Anterior cingulate cortex (tissue), 58 donors: ENCODE data around the gene CEP170B.
"Not testable (repeated sequence)": the region's sequence is repeated elsewhere in the genome, so short reads cannot be mapped to it uniquely, and the experiment has no call there.

Experiments
- DNase-seq, 58 donors: peaks; one replicate each; lab custom pipeline; 2025; lab: John Stamatoyannopoulos, UW

CEP170B gene

DNA sequence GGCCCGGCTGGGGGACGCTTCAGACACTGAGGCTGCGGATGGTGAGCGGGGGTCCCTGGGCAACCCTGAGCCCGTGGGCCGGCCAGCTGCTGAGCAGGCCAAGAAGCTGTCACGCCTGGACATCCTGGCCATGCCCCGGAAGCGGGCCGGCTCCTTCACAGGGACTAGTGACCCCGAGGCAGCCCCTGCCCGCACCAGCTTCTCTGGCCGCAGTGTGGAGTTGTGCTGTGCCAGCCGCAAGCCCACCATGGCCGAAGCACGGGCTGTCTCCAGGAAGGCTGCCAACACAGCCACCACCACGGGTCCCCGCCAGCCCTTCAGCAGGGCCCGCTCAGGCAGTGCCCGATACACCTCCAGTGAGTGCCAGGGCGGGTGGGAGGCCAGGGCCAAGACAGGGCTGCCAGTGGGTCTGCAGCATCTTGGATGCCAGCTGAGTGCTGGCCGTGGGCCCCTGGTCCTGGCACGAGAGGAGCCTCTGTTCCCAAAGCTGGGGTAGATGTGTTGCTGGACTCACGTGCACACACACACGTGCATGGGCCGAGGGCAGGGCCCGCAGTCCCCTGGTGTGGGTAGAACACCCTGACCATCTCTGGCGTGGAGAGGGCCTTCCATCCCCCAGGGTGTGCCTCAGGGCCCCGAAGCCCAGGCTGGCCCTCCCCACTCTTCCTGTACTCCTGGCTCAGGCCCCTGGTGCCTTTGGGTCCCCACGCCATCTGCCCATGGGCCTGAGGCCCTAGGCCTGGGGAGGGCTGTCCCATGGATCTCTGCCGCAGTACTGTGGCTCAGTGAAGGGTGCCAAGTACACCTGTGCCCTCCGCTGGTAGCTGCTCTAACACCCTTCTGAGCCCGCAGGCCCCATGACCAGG lies 22.8 kb downstream of the CEP170B start:
- no peak for DNase-seq

DNA sequence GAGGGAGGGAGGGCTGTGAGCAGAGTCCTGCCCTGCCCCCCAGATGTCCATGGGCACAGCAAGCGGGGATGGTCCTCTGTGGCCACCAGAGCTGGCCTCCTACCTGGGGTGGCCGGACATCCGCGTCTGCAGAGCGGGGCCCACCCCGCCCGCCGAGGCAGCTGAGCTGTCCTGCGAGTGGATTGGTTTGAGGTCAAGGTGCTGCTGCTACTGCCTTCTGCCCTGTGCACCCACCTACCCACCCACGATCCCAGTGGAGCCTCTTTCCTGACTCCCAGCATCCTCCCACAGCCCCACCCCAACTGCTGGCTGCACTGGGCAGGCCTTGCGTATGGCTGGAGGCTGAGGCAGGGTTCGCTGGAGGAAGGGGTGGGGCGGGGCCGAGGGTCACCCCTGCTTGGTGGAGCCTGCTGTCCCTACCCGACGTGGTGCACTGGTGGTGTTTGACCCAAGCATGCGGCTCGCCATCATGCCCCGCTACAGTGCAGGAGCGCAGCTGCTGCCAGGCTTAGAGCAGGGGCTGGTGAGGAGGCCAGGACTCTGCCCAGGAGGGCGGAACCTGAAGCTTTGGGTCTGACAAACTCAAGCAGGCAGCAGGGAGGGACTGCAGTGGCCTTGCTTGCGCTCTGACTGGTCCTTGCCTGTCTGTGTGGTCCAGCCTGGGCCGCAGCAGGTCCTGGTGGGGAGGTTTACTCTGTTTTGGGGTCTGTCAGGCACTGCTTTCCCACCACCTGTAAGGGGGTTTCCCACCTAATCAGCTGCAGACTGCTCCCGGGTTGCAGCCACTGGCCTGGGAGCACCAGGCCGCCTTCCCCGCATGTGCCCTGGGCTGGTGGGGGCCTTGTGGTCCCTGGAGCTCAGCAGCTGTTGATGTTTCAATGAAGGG lies 23.7 kb downstream of the CEP170B start:
- DNase-seq, result no peak

DNA sequence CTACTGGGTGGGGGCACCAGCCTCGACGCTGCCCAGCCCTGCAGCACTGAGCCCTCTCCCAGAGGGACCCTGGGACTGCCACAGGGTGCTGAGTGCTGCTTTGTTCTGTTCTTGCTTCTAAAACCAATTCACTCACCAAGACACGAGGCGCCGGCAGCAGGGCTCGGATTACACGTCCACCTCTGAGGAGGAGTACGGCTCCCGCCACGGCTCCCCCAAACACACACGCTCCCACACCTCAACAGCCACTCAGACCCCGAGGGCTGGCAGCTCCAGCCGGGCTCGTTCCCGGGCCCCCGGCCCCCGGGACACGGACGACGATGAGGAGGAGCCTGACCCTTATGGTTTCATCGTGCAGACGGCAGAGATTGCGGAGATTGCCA lies 24.3 kb downstream of the CEP170B start:
- DNase-seq, result no peak

DNA sequence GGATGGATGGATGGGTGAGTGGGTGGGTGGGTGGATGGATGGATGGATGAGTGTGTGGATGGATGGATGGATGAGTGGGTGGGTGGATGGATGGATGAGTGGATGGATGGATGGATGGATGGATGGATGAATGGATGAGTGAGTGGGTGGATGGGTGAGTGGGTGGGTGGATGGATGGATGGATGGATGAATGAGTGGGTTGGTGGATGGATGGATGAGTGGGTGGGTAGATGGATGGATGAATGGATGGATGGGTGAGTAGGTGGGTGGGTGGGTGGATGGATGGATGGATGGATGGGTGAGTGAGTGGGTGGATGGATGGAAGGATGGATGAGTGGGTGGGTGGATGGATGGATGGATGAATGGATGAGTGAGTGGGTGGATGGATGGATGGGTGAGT lies 25.2 kb downstream of the CEP170B start:
- DNase-seq, result not testable (repeated sequence)

DNA sequence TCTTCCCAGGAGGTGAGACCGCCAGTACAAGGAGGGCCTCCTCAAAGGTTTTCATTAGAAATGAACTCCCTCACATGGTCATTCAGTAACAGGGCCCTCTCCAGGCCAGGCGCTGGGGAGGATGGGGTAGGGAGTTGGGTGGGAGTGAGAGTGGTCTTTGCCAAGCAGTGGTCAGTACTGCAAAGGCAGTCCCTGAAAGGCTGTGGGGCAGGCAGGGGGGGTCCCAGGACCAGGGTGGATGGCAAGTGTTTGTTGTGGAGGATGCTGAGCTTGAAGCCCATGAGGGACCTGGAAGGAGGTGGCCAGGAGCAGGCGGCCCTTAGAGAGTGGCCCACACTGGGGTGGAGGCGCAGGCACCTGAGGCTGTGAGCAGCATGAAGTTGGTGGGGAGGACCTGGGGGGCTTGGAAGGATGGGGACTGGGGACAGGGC lies 26.1 kb downstream of the CEP170B start:
- no peak for DNase-seq

DNA sequence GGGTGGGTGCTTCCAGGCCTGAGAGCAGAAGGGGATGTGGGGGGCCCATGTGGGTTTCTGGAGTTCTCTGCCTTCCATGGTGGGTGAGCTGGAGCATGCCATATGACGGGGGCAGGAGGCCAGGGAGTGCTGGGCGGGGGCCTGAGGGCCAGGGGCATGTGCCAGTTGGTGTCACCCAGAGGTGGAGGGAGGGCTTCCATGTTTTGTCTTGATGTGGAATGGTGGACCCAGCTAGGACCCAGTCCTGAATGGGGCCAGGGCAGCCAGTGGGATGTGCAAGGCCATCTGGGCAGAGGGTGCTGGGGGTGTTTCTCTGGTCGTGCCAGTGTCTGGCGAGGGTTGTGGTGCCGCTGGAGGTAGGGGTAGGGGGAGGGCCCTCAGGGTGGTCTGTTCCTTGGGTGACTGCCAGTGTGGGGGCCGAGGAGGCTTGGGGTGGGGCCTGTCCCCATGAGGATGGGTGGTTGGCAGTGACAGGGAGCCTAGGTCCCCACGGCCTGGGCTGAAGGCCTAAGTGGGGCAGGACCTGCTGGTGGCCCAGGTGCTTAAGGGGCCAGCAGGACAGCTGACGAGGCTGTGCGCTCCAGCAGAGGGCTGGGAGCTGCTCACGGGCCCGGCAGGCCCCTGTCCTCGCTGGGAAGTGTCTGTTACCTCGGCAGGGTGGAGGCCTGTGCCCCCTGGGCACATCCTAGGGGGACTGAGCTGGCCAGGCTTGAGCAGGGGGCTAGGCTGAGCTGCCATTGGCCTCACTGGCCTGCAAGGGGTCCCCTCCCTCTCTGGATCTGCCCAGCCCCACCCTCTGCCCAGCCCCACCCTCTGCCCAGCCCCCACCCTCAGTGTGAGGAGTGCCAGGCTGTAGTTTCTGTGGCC lies 26.8 kb downstream of the CEP170B start:
- no peak for DNase-seq

DNA sequence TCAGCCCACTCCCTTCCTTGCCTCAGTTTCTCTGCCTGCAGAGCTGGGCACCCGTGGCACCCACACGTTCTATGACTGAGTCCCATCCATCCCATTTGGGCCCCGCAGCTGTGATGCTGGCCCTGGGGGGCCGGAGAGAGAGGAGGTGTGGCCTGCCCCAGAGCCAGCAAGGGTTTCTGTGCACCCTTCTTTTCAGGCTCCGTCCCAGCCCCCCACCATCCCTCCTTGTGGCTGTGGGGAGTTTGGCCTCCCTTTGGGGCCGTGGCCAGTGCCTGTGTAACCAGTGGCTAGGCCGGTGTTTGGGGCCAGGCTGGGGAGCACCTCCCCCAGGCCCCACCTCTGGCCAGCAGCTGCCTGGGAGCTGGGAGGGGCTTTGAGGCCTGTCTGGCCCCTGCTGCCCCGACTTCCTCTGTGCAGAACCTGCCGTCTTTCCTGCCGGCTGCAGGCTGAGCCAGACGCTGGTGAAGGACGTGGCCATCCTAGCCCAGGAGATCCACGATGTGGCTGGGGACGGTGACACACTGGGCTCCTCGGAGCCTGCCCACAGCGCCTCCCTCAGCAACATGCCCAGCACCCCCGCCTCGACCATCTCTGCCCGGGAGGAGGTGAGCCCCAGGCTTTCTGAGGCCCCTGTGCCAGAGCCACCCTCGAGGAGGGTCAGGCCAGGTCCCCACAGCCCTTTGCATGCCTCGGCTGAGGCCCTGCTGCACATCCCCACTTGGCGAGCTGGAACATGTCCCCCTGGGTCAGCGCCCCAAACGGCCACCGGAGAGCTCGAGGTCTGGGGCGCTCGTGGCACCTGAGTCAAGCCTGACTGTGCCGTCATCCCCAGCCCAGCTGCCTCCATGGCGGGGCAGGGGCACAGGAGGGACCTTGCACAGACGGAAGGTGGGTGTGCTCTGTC lies 27.7 kb downstream of the CEP170B start:
- DNase-seq, result no peak

DNA sequence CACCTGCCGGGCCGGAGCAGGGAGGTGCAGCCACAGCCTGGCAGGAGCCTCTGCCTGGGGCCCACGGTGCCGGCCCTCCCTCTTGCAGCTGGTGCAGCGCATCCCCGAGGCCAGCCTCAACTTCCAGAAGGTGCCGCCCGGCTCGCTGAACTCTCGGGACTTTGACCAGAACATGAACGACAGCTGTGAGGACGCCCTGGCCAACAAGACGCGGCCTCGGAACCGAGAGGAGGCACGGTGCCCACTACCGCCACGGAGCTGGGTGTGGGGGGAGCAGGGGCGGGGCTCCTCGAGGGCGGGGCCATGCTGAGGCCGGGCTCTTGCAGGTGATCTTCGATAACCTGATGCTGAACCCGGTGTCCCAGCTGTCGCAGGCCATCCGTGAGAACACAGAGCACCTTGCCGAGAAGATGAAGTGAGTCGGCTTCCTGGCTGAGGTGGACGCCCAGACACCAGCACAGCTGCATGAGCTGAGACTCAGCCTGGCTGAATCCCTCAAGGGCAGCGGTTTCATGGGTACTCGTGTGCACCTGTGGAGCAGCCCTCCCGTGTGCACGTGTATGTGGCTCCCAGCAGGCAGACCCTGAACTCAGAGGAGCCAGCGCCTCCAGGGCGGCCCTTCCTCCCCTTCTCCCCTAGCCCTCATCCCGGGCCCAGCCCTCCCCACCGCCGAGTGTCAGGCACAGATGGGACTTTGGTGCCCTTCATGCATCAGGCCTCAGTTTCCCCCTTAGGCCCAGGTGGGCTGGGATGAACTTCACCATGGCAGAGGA lies 28.6 kb downstream of the CEP170B start:
- DNase-seq, result no peak

DNA sequence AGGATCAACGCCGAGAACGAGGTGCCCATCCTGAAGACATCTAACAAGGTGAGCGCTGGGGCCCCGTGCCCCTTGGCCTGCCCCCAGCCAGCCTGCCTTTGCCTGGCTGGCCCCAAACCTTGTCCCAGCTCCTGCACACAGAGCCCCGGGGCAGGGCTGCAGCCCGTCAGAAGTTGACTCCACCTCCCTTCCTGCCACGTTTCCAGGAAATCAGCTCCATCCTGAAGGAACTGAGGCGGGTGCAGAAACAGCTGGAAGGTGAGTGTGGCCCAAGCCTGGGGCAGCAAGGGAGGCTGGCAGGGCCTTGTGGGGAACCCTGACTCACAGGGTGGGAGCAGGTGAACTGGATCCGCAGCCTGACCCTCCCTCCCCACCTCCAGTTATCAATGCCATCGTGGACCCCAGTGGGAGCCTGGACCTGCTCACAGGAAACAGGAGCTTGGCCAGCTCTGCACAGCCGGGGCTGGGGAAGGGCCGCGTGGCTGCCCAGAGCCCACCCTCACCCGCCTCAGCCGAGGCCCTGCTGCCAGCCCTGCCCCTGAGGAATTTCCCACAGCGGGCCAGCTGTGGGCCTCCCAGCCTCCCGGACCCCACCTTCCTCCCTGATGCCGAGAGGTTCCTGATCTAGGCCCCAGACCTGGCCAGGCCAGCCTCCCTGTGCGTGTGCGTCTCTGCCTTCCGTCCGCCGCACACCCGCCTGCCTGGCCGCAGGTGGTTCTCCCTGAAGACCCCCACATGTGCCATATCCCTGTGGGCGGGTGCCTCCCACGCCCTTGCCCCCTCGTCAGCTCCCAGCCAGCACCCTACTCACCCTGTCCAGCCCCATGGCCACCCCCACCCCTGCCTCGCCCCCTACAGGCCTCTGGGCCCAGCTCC lies 29.5 kb downstream of the CEP170B start:
- no peak for DNase-seq

DNA sequence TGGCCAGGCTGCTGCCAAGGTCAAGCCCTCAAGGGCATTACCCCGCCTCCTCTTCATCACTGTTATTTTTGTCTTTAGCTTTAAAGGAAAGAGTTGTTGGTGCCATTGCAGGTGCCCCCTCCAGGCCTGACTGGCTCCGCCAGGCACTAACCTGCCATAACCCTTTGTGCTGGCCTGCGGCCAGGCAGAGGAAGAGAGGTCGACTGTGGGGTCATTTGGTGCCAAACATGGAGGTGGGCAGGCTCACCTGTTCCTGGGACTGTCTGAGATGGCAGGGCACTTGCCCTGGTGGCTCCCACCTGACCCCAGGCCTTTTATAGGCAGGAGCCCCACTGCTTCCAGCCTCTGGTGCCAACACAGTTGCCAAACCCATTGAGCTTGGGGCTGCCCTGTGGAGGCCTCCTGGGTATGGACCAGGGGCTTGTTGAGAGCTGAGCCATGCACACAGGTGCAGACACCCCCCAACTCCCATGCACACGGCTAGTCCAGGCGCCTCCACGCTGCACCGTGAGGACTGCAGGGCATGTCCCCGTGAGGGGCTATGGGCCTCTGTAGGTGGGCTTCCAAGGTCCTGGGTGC lies 30.2 kb downstream of the CEP170B start:
- DNase-seq, result no peak

DNA sequence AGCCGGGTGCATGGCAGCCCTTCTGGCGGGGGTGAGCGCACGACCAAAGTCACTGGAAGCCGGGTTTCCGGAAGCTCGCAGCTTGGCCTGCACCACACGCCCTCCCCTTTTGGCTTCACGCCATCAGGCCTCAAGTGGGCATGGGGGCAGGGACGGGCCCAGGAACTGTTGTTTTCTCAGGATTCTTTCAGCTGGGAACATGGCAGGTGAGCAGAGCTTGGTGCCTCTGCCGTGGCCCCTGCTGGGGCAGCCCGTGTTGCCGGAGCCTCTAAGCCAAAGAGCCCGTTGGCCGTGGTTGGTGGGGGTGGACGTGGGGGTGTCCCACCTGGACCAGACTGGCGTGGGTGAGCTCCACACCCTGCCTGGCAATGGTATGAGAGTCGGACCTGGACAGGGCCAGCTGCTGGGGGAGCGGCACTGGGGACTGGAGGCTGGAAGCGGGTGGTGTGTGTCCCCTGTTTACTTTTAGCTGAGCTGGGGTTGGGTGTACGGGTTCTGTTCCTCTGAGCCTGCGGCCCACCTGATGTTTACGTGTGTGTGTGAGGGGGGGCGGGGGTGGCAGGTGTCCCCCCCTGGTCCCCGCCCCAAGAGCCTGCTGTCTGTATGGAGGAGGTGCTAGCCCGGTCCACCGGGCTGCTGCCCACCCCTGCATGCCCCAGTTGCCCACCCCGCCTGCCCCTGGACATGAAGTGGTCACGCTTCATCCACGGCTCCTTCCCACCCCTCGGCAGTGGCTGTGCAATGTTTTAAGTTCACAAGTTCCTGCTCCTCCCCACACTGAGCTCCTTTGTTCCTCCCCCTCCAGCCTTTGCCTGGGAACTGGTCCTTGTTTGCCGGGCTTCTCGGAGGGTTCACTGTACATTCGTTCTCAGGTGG lies 31.0 kb downstream of the CEP170B start:
- no peak for DNase-seq

DNA sequence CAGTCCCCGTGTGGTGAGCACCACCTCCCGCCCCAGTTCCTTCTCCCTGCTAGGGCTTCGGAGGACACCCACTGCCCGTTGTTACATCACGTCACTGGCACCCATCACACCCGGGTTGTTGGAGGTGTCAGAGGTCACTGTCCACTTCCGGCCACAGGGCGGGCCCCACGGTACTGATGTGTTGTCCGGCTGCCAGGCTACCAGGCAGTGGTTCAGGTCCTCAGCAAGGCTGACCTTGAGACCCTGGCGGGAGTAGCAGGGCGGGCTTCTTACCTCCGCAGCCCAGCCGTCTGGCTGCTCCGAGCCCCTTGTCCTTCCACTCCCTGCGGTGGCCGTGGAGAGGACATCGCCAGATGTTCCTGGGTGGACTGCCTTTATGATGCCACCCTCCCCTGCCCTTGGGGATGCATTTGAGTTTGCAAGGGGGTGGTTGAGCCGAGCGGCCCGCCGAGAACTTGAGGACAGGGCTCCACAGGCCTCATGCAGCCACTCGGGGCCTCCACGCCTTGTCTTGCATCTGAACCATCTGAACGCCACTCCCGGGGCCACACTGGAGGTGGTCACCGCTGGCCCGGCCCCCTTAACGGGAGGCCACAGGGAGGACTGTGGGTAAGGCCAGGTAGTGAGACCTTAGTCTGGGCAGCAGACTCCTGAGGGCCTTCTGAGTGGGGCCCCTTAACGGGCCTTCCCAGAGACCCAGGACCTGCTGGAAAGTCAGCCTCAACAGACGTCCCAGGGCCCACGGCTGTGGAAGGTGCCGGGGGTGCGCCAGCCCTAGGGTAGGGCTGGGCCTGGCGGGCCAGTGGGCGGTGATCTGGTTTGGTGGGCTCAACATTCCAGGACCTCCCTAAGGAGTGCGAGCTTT lies 32.5 kb downstream of the CEP170B start:
- DNase-seq, result no peak

DNA sequence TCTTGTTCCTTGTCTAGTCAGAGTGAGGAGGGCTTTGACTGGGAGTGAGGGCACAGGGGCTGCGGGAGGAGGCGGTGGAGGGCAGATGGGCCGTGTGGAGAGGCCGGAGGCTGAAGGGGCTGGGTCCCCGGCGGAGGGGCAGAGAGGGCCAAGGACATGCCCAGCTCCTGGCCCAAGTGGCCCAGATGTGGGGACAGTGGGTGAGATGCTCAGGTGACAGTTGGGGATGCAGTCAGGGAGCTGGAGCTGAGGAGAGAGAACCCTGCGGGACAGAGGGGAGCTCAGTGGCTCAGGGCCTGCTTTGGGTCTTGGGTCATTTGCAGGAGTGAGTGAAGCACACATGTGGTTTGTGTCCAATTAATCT lies 33.1 kb downstream of the CEP170B start:
- DNase-seq, result no peak

DNA sequence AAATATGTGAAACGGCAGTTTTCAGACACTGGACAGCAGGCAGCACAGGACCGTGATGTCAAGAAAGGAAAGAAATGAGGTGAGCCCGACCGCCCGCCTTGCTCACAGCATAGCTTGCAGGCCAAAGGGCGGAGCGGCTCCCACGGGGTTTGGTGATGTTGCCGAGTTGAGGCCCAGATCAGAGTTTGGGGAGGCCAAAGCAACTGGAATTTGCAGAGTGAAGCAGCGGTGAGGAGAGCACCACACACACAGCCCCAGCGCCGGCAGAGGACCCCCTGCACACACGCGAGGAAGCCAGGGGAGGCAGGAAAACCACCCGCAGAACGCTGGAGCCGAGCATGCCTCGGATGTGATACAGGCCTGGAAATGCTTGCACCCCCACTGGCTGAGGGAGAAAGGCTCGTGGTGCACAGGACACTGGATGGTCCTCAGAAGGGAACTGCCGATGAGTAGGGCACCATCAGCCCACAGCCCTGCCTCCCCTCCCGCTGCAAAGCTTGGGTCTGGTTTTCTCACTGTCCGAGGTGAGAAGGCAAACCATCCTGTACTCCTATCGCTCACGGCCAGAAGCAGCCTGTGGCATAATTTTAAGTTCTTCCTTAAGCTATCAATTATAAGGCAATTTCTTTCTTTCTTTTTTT lies 33.9 kb downstream of the CEP170B start:
- no peak for DNase-seq

DNA sequence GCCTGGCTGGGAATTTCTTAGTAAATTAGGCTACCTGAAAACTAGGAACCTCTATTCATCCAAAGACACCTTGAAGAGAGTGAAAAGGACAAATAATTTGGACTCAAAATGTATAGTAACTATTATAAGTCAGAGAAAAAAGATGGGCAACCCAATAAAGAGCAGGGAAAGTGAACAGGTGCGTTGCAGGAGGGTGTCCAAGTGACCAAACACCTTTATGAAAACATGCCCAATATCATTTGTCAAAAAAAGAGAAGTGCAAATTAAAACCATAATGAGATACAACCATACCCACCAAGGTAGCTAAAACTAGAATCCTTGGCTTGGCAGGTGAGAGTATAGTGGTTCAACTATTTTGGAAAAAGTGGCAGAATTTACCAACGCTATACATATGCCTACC lies 34.7 kb downstream of the CEP170B start:
- no peak for DNase-seq
